SJCRH30 (cell line): Measurements from ENCODE around the gene DNAJB12. TPM values are rescaled to one million over a fixed set of nuclear protein-coding genes. Genes with fewer than 3 reads are reported as not detected.

Experiments
- DNase-seq, 2 experiments: peaks; one replicate each; pipeline ENCODE4 v3.0.0-alpha.2; 2015 to 2020
- H3K27ac ChIP-seq: fragments of 250-450 bp; sonication (Bioruptor Pico); 2 replicates; pipeline ENCODE4 v1.5.1; 2020; ENCODE audit warnings: mild to moderate bottlenecking, moderate library complexity
- H3K27me3 ChIP-seq: fragments of 250-450 bp; sonication (Bioruptor Pico); 2 replicates; pipeline ENCODE4 v1.5.1; 2020; ENCODE audit warnings: mild to moderate bottlenecking, moderate library complexity
- H3K36me3 ChIP-seq: fragments of 250-450 bp; sonication (Bioruptor Pico); 2 replicates; pipeline ENCODE4 v1.5.1; 2020; ENCODE audit warnings: mild to moderate bottlenecking, moderate library complexity
- H3K4me1 ChIP-seq: fragments of 250-450 bp; sonication (Bioruptor Pico); 2 replicates; pipeline ENCODE4 v1.5.1; 2020; ENCODE audit warnings: mild to moderate bottlenecking, moderate library complexity
- H3K4me3 ChIP-seq: fragments of 250-450 bp; sonication (Bioruptor Pico); 2 replicates; pipeline ENCODE4 v1.5.1; 2020; ENCODE audit warnings: mild to moderate bottlenecking, moderate library complexity
- H3K9me3 ChIP-seq: fragments of 250-450 bp; sonication (Bioruptor Pico); replicated peaks from 2 replicates; pipeline ENCODE4 v1.5.1; 2020; ENCODE audit warnings: mild to moderate bottlenecking, moderate library complexity
- total RNA-seq: library from RNA; depleted of rRNA; stranded (reverse); fragments of >200 nt; shearing (Covaris generic); gene quantifications from 2 replicates; pipeline ENCODE4 v1.2.3, GENCODE V29; 2014

DNAJB12 gene
- total RNA-seq, 1 experiment from 2014 or later = 22.3 TPM

GRCh38 chr10:72340510-72341261 is 14.0 kb downstream of the DNAJB12 start:
- Histone ChIP-seq H3K4me1 (peaks cover 14% of the 10 kb centered on the region), H3K4me3 (no peak overlapping the region), H3K9me3 (no peaks in the 10 kb centered on the region), H3K36me3 (peaks cover 24% of the 10 kb centered on the region), H3K27ac (no peak overlapping the region), H3K27me3 (no peaks in the 10 kb centered on the region)
- DNase-seq = peak; percentile 51 to 72

- Histone ChIP-seq H3K36me3 (peaks cover 24% of the 10 kb centered on the region), H3K4me1 (peaks cover 36% of the 10 kb centered on the region)
- no peak for DNase-seq
These were observed 16.5 kb downstream of the DNAJB12 start for GRCh38 chr10:72338180-72338579.

GRCh38 chr10:72337722-72338121 is 17.0 kb downstream of the DNAJB12 start:
- Histone ChIP-seq H3K36me3 (peaks cover 22% of the 10 kb centered on the region), H3K27ac (no peak overlapping the region), H3K27me3 (no peaks in the 10 kb centered on the region), H3K4me3 (no peak overlapping the region), H3K9me3 (no peaks in the 10 kb centered on the region), H3K4me1 (peaks cover 40% of the 10 kb centered on the region)
- DNase-seq = no peak

More at GRCh38 chr10:72338180-72338579, 16.5 kb downstream of the DNAJB12 start:
- H3K4me3 ChIP-seq = no peak overlapping the region
- H3K27ac ChIP-seq = no peak overlapping the region
- H3K9me3 ChIP-seq = no peaks in the 10 kb centered on the region
- no peaks in the 10 kb centered on the region for H3K27me3 ChIP-seq

- Histone ChIP-seq H3K27me3 (no peaks in the 10 kb centered on the region), H3K4me1 (peaks cover 44% of the 10 kb centered on the region), H3K4me3 (no peak overlapping the region), H3K9me3 (no peaks in the 10 kb centered on the region), H3K27ac (peak overlapping the region; percentile 96; the same call in 1 of the 2 replicates), H3K36me3 (peaks cover 22% of the 10 kb centered on the region)
- DNase-seq = peak; percentile 81 to 90
These were observed 17.6 kb downstream of the DNAJB12 start for GRCh38 chr10:72337039-72337629.

DNA sequence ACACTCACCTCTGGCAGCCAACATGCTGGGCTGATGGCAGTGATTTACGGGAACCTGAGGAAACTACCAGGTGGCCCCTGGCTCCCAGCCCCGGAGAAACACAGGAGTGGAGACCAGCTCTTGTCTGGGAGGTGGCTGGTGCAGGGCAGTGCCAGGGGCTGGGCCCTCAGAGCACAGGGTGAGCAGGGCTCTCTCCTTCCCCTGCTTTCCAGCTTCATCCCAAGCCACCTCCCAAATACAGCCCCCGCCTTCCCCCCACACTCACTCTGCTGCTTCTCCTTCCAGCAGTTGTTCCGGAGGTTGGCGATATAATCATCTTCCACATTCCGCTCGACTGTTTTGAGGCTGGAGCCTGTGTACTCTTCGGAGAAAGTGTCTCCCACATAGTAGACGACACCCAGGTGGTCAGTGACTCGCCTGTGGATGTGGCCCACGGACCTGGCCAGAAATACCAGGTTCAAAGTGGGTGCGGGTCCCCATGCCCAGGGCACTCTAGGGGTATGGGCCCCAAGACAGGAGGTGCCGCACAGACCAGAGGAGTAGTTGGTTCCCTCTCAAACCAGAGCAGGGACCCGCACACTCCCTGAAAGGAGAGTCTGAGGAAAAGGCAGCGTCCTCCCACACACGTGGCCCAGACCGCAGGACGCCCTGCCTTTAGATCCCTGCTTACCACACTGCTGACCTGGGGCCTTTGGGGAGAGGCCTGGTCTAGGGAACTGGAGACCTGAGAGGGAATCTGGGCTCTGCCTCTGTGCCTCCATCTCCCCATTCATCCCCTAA is 18.3 kb downstream of the DNAJB12 start:
- H3K4me1 ChIP-seq = peaks cover 48% of the 10 kb centered on the region
- no peaks in the 10 kb centered on the region for H3K27me3 ChIP-seq
- H3K27ac ChIP-seq = peak overlapping the region; percentile 96
- H3K4me3 ChIP-seq = no peak overlapping the region
- DNase-seq = no peak
- no peaks in the 10 kb centered on the region for H3K9me3 ChIP-seq
- H3K36me3 ChIP-seq = peaks cover 22% of the 10 kb centered on the region

DNA sequence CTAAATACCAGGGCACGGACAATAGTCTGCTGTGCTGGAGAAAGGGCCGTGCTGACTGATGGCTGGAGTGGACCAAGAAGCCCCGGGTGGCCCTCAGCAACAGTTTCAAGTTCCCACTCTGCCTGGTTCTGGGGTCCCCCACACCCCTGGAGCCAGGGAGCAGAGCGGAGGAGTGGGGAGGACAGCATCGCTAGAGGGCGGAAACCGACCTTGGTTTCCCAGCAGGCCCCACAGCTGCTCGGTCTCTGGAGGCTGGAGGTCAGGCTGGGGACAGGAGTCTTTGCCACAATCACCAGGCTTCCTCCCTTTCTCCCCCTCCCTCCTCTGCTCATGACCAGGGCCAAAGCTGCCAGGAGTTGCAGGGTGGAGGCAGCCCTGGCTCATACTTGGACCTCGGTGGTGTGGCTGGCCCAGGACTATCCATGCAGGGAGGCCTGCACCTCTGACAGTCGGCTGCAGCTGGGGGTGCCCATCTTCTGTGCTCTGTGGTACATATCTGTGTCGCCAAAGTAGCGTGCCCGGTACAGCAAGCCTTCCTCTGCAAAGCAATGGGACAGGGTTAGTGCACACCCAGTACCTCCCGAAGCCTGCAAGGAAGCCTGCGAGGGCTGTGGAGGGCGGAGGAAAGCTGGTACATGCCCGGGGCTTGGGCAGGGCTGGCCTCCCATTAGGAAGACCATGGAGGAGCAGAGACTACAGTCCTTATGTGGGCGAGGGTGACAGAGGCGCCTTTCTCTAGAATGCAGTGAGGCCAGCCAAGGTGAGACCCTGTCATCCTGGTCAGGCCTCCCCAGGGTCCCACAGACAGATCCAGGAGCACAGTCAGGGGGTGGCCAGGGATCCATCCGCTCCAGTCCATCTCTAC is 19.1 kb downstream of the DNAJB12 start:
- Histone ChIP-seq H3K4me1 (peaks cover 54% of the 10 kb centered on the region), H3K27ac (peak overlapping the region; percentile 96), H3K36me3 (peaks cover 18% of the 10 kb centered on the region), H3K4me3 (peak overlapping the region; percentile 16), H3K27me3 (no peaks in the 10 kb centered on the region), H3K9me3 (no peaks in the 10 kb centered on the region)
- DNase-seq = peak; percentile 91 to 93

DNA sequence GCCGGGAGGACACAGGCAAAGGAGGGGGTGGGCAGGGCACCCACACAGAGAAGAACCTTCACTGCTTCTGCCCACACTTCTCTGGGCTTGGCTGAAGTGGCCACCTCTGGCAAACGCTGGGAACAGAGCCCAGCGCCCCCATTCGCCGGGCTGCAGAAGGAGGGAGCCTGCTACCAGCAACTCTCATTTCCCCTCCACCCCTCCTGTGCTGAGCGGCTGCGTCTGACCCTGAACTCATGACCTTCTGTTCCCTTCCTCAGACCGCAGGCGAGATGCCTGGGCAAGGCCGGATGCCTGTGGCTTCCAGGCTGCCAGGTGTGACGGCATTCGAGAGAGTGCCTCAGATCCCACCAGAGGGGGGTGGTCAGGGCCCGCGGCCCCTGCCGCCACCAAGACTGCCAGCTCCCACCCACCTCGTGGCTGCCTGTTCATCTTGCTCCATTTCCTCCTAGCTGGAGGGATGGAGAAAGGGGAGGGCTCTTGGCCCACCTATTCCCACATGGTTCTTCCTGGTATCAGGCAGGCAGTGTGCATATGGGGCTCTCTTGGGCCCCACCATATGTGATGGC is 19.8 kb downstream of the DNAJB12 start:
- peaks cover 54% of the 10 kb centered on the region for H3K4me1 ChIP-seq
- peak; percentile 94 to 95 for DNase-seq
- H3K4me3 ChIP-seq = peak overlapping the region; percentile 16

GRCh38 chr10:72334196-72334824 is 20.4 kb downstream of the DNAJB12 start:
- DNase-seq = peak; percentile 85 to 87
- Histone ChIP-seq H3K9me3 (no peaks in the 10 kb centered on the region), H3K4me1 (peaks cover 57% of the 10 kb centered on the region), H3K27me3 (no peaks in the 10 kb centered on the region), H3K27ac (peak overlapping the region; percentile 96), H3K4me3 (no peak overlapping the region), H3K36me3 (peaks cover 7% of the 10 kb centered on the region)

More for the DNA sequence above, 19.8 kb downstream of the DNAJB12 start:
- H3K27ac ChIP-seq = peak overlapping the region; percentile 96
- H3K27me3 ChIP-seq = no peaks in the 10 kb centered on the region
- no peaks in the 10 kb centered on the region for H3K9me3 ChIP-seq
- peaks cover 10% of the 10 kb centered on the region for H3K36me3 ChIP-seq

DNA sequence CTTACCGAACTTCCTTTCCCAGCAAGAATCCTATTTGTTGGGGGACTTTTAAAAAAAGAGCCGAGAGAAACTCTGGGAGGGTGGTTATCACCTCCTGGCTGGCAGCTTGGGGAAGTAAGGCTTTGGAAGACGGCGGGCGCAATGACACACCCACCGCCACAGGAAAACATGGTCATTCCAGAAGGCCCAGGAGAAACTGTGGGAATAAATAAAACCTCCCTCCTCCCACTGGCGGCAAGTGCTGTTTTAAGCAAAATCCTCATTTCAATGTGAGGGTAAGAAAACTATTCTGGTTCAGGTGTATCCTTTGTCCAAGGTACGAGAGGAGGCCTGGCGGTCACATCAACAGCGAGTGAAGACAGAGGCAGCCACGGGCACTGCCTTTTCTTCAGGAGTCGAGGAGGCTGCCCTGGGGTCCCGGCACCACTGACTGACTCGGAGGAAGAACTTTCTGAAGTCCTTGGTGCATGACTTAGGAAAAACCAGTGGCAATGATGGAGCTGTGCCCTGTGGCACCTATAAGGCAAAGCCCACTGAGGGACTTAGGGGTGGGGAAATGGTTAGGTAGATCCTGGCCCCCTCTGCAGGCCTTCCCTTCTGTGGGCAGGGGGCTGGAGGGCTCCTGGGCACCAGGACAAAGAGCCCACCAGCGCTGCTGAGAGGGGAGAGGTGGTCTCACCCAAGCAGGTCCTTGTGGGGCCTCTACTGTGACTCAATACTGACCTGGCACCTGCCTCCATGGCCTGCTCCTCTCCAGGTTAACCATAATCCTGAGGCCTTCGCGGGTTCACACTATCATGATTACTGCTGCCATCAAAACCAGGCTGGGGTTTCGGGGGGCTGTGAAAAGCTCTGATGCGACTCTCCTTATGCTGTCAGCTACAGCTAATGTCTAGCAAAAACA is 21.4 kb downstream of the DNAJB12 start:
- Histone ChIP-seq H3K36me3 (peaks cover 7% of the 10 kb centered on the region), H3K4me3 (no peak overlapping the region), H3K9me3 (no peaks in the 10 kb centered on the region), H3K27ac (no peak overlapping the region), H3K4me1 (peaks cover 64% of the 10 kb centered on the region), H3K27me3 (no peaks in the 10 kb centered on the region)
- DNase-seq = no peak

DNA sequence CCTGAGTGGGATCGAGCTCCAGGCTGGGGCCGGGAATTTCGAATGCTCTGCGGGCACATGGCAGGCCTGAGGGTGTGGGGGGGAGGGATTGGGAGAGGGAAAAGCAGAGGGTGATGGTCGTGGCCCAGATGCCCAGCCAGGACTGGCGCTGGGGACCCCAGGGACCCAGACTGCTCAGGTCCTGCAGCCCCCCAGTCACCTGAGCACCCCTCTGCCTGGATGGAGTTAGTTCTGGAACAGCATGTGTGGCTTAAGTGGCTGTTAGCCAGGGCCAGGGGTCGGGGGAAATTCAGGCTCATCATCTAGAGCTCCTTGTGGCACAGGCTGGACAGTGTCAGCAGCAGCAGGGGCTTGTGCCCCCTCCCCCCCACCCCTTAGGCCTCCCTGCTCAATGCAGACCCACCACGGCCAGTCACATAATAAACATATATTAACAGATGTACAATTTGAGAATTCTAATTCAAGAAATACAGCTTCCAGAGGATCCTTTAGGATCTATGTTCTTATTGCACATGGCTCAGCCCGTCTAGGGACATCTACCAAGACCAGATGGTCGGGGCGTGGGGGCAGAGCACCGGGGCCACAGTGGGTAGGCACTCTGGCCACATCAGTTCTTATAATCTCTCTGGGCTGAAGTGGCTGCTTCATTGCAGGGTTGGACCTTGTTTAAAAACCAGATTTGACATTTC is 22.2 kb downstream of the DNAJB12 start:
- DNase-seq = no peak
- H3K4me3 ChIP-seq = no peak overlapping the region
- peaks cover 69% of the 10 kb centered on the region for H3K4me1 ChIP-seq
- H3K27ac ChIP-seq = peak overlapping the region; percentile 67
- H3K9me3 ChIP-seq = no peaks in the 10 kb centered on the region
- no peaks in the 10 kb centered on the region for H3K27me3 ChIP-seq
- peaks cover 5% of the 10 kb centered on the region for H3K36me3 ChIP-seq

DNA sequence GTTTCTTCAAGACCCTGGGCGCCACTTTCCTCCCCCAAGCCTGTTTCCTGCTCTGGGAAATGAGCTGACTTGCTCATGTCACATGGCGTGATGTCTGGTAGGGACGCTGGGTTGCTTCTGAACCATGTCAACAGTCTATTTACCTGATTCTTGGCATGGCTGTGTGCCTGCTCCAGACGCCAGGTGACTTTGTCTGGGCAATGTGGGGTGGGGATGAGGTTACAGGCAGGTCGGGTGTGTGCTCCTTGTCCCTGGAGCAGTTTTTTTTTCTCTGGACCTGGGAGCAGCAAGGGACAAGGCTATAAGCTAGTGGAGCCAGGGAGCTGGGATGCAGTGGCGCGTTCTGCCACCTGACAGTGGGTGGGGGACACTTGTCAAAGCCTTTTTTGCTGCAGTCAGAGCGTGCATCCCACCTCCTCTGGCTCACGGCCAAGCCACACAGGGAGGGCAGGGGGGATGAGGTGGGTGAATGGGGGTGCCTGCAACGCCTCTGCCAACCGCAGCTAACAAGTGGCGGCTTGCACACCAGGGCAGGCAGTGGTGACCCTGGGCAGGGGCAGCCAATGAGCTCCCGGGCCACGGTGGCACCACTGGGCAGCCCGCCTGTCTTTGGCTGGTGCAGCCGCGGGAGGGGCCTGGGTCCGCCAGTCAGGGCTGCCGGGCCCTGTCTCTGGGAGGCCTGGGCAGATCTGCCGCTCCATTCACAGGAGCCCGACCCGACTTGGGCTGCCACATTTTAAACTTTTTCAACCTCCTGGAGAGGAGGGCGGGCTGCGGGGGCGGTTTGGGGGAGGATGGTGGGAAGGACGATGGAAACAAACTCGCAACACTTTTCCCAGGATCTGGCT is 22.9 kb downstream of the DNAJB12 start:
- Histone ChIP-seq H3K27ac (peak overlapping the region; percentile 67), H3K36me3 (no peaks in the 10 kb centered on the region; the same call in 1 of the 2 replicates), H3K27me3 (no peaks in the 10 kb centered on the region), H3K4me1 (peaks cover 66% of the 10 kb centered on the region), H3K9me3 (no peaks in the 10 kb centered on the region), H3K4me3 (no peak overlapping the region)
- peak; percentile 95 to 97 for DNase-seq

DNA sequence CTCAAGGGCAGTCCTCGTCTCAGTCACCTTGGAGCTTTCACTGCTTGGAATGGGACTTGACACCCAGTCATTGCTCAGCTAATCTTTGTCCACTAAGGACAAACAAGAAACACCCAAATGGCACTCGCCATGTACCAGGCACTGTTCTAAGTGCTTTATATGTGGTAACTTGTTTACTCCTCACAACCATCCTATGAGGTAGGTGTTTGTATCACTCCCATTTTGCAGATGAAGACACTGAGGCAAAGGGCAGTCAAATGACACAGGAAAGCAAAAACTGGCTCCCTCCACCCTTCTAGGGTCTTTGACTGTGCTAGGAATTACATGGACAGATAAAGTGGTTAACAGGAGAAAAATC is 24.7 kb downstream of the DNAJB12 start:
- Histone ChIP-seq H3K9me3 (no peaks in the 10 kb centered on the region), H3K4me3 (no peak overlapping the region), H3K27me3 (no peaks in the 10 kb centered on the region), H3K4me1 (peaks cover 54% of the 10 kb centered on the region), H3K27ac (no peak overlapping the region), H3K36me3 (no peaks in the 10 kb centered on the region; the same call in 1 of the 2 replicates)
- DNase-seq = no peak
